Activated T-cell treated with anti-CD3 and anti-CD28 coated beads for 1 hour (primary cell): Measurements from ENCODE around the gene DNAJB6.
A peak's percentile ranks its signal among the peaks of the same experiment; 100 is the strongest.

Source experiments
- DNase-seq: peaks from one replicate; pipeline ENCODE4 v3.0.0-alpha.2; 2020; ENCODE audit warnings: low read depth

Gene DNAJB6

DNA sequence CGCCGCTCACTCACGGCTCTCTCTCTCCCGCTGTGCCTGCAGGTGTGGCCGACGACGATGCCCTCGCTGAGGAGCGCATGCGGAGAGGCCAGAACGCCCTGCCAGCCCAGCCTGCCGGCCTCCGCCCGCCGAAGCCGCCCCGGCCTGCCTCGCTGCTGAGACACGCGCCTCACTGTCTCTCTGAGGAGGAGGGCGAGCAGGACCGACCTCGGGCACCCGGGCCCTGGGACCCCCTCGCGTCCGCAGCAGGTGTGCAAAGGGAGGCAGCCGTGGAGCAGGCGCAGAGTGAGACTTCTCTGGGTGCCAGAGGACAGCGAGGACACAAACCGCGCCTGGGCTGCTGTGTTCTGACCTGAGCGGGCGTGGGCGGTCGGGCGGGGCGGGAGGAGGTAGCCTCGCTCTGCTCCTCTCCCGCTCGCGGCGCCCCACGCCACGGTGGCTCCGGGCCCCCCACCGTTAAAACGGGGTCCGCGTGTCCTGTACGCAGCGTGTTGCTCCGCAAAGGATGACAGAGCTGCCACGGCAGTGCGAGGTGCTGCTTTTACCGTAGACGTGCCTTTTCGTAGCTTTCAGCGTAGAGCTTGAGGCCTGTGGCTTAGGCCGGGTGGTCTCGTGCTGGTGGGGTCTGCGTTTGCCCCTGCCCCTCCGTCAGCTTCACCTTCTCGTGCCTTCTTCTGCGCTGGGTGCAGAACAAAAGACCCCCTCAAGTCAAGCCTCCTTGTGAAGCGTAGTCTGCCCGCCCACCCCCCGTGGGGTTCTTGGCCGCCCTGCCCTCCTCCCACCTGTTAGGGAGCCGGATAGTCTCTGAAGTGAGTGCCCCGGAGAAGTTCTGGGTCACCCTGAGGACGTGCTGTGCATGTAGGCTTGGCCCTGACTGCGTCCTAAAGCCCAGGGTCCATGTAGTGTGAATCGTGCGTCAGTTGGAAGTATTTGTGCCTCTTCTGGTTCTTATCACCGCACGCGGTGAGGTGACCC lies 73.2 kb downstream of the DNAJB6 start:
- no peak for DNase-seq

DNA sequence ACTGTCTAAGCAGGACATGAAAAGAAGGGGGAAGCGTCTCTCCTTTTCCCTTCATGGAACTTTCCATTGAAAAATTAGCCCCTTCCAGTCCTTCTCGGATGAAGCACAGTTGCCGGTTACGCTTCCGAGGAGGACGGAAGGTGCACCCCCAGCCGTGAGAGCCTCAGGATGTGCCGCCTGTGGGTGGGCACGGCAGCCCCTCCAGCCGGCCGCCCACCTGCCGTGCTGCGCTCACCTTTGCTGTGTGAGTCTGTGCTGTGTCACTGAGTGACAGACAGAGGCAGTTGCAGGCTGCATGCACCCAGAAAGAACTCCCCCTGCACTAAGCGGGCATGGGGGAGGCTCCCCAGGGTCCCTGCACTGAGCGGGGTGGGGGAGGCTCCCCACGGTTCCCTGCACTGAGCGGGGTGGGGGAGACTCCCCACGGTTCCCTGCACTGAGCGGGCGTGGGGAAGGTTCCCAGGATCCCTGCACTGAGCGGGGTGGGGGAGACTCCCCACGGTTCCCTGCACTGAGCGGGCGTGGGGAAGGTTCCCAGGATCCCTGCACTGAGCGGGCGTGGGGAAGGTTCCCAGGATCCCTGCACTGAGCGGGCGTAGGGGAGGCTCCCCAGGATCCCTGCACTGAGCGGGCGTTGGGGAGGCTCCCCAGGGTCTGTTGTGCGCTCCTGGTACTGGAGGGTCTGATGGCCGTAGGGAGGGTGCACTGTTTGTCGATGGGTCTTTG lies 74.2 kb downstream of the DNAJB6 start:
- no peak for DNase-seq

DNA sequence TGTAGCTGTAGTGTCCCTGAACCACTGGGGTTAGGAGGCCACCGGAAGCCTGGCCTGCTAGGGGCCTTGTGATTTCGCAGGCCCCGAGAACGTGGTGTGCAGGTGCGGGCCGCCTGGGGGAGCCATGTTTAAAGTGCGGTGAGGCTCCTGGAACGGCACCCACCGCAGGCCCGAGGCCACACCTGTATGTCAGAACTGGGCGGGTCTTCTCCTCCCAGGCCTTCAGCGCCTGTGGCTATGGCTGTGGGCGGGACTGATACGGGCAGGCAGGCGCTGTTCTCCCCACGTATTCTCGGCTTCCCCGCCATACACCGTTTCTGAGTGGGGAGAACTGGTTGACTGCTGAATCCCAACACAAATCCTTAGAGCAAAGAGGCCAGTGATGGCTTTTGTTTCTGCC lies 74.8 kb downstream of the DNAJB6 start:
- peak; percentile 20 for DNase-seq

DNA sequence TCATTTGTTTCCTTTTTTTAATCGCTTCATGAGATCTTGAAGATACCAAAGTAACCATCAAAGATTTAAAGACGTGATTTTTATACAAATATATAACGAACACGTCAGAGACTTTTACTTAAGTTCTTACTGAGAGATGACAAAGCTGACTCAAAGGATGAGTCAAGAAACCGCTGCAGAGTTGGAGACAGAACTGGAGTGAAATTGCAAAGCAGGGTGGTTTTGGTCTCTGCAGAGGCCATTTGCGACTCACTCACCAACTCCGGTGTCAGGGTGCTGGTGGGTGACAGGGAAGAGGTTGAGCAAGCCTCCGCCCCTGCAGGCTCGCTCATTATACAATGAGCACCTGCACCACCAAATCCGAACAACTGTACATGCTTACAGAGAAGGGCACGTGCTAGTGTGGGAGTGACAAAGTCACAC lies 75.2 kb downstream of the DNAJB6 start:
- no peak for DNase-seq

DNA sequence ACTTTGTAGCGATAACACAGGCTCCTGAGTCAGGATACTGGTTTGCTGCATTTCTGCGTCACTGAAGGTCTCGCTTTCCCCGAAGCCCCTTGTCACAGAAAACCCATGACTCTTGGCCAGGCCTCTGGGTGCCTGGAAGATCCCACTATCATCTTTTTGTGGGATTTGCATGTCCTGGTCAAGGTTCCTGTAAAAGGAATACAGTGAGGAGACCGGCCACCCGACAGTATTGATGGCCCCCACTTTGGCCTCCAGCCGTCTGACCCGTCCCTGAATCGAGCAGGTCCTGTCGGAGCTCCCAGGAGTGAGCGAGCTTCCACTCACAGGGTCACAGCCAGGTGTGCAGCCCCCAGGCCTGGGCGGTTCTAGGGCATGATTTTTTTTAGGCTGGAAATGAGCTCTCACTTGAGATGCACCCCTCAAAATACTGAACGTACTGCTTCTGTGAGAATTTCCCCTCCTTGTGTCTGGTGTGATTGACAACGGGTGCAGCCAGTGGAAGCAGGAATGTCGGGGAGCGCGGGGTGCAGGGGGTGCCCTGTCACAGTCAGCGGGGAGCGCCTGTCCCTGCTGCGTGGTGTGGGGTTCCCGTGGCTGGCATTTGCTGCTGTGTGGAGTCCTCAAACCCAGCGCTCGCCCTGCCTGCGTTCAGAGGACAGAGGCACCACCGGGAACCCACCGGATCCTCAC lies 75.8 kb downstream of the DNAJB6 start:
- DNase-seq = no peak

DNA sequence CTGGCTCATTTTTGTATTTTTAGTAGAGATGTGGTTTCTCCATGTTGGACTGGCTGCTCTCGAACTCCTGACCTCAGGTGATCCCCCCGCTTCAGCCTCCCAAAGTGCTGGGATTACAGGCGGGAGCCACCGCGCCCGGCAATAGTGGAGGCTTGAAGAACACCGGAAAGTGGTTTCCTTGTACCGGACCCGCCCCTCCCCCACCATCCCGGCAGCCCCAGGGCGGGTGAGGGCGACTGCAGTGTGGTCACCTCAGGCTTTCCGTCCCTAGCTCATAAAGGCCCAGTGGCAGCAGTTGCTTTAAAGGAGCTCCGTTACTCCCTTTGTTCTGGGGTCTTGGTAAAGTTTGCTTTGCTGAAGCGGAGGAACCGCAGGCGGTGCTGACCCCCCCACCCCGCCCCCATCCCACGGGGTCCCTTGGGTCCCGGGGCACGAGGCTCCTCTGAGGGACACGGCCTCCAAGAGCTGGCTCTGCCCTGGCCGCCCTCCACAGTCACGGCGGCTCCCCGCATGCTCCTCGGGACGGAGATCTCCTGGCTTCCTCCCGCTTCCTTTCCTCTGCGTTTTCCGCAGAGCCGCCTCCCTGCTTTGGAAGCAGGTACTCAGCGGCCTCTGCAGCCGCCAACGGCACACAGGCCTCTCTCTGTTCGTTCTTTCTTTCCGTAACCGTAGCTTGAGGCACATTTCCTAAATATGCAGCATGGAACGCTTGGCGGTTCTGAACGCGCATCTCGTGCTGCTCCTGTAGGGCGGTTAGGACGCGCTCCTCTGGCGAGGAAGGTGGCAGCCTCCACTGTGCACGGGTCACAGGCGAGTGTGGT lies 77.3 kb downstream of the DNAJB6 start:
- no peak for DNase-seq

DNA sequence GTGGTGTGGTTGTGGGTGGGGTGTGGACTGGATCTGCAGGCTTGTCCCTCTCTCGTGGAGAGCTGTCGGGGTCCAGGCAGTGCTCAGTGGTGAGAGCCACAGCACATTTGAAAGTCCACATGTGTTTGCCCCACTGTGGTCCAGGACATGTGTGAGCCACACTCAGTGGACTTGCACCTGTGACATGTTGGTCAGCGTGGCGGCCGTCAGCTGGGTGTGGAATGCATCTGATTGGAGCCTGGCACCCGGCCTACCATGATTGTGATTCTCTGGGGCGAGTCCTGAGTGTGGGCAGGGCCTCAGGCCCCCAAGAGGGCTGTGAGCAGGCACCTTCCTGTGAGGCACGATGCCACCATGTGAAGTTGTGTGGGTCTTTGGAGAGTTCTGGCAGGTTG lies 77.9 kb downstream of the DNAJB6 start:
- DNase-seq = no peak

DNA sequence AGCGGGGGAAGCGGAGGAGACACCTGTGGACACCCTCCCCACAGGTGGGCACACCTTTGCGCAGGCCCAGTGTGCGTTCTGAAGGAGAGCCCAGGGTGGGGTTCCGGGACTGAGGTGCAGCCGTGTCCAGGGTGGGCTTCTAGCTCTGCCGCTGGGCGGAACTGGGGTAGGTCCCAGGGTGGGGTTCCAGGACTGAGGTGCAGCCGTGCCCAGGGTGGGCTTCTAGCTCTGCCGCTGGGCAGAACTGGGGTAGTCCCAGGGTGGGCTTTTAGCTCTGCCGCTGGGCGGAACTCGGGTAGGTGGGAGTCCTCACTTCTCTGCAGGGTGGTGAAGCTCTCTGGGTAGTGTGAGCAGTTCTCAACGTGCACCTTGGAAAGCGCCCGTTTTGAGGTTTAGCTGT lies 78.7 kb downstream of the DNAJB6 start:
- DNase-seq = no peak

DNA sequence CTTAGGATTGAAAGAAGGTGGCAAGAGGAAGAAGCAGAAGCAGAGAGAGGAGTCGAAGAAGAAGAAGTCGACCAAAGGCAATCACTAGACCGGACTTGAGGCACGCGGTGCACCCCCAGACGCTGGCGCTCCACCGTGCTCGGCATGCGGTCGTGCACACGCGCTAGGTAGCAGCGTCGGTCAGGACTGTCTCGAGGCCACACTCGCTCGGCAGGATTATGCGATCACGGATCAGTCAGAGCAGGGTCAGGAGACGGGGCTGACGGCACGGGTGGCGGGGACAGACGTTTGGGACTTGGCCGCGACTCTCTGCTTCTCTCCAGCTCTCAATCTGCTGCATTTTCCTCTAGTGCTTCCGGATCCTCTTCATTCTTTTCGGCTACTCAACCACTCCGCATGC lies 79.2 kb downstream of the DNAJB6 start:
- no peak for DNase-seq

DNA sequence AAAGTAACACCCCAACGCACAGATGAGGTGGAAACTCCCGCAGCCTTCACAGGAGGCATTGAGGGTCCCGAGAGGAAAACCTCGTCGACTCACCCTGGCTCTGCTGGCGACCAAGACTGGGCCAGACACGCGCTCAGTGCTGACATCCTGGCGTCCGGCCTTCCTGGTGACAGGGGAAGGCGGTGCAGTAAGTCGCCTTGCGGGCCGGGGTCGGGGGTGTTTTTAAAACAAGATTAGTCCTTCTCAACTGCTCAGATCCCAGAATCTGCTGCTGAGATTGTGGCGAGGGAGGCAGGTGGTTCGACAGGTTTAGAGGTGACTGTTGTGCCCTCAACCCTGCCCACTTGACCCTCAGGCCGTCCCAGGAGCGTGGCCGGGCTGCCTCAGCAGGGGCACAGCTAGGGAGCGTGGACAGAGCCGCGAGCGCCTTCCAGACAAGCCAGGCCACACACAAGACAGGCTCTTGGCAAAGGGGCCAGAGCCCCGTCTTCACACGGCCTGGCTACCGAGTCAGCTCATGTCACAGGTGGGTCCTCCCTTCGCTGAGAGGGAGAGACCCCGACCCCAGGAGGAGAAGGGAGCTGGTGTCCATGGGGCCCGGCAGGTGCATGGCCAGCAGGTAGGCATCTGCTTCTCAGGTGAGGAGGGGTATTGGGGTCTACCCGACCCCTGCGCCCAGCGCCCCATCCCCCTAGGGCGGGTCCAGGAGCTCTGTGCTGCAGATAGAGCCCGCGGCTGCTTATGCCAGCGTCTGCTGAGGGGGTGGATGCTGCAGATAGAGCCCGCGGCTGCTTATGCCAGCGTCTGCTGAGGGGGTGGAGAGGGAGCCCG lies 81.6 kb downstream of the DNAJB6 start:
- DNase-seq = no peak

DNA sequence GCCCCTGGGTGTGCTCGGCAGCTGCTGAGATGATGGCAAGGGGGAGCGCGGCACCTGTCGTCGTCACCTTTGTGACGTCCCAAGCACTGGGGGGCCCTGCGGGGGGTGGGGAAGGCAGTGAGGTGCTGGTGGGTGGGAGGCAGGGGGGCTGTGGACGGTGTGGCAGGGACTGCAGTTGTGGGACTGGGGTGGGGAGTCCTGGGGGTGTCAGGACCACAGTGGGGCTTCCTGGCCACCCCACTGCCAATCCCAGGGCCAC lies 82.2 kb downstream of the DNAJB6 start:
- no peak for DNase-seq

DNA sequence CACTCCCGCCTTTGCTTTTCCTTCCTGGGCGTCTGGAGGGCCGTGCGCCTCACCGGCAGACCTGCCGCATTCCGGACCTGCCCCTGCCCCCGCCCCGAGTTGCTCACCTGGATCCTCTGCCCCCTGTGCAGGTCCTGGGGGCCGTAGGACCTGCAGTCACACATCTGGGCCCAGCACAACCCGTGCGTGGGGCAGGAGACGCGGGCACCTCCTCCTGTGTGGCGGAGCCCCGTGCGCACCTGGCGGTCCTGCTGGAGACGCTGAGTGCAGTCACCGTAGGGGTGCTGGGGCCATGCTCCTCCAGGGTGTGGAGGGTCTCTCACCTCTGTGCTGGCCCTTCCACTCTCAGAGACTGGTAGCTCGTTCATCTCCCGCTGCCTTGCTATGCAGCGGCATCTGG lies 85.5 kb downstream of the DNAJB6 start:
- no peak for DNase-seq

DNA sequence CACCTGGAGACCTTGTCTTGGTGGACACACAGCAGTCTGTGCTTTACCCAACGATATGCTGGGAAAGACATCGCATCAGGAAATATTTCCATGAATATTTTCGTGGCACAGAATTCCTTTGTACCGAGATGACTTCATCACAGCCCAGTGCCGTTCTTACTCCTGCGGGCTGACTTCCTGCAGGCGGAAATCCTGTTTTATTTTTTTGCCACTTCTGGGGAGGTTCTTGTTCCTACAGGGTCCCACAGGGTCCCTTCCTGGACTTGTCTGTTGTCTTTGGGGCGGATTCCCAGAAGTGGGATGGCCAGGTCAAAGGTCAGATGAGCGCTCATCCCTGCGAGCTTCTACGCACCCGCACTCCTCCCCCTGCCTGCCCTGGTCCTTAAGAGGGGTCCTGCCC lies 86.5 kb downstream of the DNAJB6 start:
- DNase-seq = no peak

DNA sequence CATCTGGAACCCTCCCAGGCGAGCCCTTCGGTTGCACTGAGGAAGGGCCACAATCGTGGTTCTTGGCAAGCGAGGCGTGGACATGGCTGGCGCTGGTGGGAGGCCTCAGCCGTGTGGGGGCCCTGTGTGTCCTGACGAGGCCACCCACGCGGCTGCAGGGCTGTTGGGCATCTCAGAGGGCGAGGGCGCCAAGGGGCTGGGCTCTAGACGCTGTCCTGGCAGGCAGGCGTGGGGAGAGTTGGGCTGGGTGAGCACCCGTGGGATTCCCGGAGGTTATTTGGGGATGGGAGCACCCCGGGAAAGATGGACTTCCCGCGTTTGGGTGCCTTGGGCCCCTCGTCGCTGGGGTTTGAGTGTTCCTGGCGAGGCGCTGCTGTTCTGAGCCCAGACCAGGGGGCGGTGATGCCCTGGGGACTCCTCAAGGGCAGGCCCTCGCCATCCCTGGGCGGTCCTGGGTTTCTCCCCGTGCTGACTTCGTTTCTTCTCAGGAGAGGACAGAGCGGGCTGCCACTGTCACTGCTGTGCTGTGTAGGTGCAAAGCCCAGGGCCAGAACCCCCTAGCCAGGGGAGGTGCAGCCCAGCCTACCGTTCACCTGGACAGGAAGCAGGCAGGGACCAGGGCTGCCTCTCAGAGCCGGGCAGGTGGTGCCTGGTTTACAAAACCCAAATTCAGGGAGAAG lies 87.2 kb downstream of the DNAJB6 start:
- DNase-seq = no peak

DNA sequence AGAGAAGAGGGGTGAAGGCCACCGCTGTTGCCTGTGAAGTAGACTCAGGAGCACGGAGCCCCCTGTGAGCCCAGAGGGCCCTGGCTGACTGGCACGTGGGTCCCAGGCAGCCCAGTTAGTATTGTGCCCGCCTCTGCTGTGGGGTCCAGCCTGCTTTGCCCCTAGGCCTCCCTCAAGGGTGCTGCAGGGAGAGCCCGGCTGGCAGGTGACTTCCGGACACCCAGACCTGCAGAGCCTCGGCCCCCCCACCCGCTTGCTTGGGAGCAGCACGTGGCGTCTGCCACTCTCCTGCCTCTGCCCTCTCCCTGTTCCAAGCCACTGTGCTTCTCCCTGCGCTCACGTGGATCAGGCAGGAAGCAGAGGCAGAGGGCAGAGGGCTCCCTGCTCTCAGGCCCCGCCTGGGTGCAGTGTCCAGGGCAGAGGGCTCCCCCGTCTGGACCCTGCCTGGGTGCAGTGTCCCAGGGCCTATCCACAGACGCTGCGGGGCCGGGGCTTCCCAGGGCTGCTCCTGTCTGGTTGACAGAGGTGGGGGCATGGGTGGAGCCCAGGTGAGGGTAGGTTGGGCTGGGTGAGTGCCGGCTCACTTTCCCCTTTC lies 88.4 kb downstream of the DNAJB6 start:
- DNase-seq = no peak

DNA sequence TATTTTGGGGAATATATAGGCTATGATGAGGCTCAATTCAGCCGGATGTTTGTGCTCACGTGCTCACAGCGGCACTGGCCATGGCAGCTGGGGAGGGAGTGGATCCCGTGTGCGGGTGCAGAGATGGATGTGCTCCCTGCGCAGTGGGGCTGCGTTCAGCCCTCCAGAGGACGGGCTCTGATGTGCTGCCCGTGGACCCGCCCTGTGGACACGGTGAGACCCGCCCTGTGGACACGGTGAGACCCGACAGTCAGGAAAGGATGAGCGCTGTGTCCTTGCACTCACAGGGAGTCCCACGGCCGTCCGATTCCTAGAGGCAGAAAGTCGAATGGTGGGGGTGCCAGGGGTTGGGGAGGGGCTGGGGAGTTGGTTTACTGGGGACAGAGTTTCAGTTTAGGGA lies 89.0 kb downstream of the DNAJB6 start:
- no peak for DNase-seq

DNA sequence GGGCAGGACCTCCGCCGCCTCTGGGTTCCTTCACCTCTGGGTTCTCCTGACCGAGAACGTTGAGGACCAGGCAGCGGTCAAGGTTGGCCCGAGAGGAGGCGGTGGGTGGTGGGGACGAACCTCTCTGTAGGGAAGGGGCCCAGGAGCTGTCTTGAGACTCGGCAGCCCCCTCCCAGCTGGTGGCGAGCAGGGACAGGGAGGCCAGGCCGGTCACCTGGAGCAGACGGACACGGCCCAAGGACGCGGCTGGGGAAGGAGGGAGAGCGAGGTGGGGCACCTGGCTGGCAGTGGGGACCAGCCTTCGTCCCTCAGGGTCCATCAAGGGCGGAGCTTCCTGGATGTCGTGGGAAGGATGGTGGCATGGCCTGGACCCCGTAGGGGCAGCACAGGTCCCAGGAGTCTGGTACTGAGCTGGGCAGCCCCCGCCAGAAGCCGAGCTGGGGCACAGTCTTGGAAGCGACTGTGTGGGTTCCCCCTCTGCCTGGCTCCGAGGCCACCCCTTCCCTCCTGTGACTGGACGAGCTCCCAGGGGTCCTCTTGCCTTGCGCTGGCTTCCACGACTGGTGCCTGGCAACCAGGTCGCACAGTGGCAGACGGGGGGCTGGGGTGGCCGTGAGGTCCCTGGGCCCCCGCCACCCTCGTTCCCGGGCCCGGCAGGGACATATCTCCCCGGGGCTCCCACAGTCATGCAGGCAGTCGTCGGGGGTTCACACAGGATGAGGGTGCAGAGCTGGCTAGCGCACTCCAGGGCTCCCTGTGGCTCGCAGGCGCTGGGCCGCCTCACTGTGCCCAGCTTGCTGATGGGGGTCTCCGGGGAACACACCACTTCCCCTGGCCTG lies 89.9 kb downstream of the DNAJB6 start:
- no peak for DNase-seq

DNA sequence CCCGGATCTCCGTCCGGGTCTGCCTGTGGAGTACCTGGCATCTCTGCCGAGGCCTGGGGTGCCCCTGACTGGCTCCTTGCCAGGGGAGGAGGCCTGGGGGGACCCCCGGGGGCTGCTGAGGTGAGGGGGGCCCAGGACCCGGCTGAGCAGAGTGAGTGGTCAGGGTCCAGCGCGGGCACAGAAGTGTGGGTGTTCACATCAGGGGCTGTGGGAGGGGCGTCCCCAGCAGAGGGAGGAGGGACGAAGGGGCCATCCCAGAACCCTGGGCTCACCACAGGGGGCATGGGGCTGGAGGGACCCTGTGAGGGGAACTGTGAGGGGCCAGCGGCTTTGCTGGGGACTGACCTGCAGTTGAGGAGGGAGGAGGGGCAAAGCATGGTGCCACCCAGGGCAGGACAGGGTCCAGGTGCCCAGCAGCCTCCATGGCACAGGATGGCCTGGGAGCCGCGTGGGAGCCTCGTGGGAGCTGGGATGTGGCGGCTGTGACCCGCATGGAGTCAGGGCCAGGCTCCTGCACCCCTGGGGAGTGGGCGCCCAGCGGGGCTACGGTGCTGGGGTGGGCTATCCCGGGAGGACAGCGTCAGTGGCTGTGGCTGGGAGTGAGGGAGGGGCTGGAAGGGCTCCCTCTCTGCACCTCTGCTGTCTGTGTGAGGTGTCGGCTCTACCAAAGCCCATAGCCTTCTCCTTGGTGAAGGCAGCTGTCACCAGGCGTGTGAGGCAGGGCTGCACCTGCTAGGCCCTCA lies 91.2 kb downstream of the DNAJB6 start:
- DNase-seq = no peak

DNA sequence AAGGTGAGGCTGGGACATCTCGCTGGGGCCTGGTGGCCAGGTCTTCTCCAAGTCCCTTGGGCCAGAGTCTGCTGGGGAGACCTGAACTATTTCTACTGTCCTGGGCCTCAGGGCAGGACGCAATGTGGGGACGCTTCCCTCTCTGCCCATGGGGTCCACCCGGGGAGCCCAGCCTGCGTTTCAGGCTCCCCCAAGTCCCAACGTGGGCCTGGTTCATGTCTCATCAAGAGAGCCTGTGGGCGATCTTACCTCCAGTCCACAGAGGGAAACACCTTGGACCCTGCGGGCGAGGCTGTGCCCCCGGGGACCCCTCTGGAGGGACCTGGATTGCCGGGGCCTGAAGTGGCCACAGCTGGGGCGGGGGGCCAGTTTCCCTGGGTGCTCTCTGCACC lies 91.7 kb downstream of the DNAJB6 start:
- DNase-seq = no peak
